ENCODE measurements around the gene RNF4.

GRCh38 chr4:2515830-2516550 is 47.1 kb downstream of the RNF4 start:
- TF ChIP-seq CTCF (IDR thresholded peaks at IDR 0.05) (no peak), POLR2A (IDR thresholded peaks at IDR 0.05) (no peak)

Data from body of pancreas (tissue), 4 donors.